HG03039 (cell line): ENCODE results near the gene COLEC12.

Experiments used
- ATAC-seq: cut with Tn5 transposase; IDR thresholded peaks from one replicate; pipeline ENCODE4 v1.9.1; 2021; ENCODE audit warnings: mild to moderate bottlenecking, moderate library complexity; ENCODE audit not compliant: unreplicated experiment

Gene COLEC12

GRCh38 chr18:500632-501405 lies at the start of gene COLEC12:
COLEC12 (minus strand) TSS chr18:500701; CDS start chr18:500514, 187 bp downstream.
- ATAC-seq, result no peak

- ATAC-seq, result no peak
Measured at GRCh38 chr18:549967-550366, 49.5 kb upstream of the COLEC12 start.

- ATAC-seq, result no peak
Measured at GRCh38 chr18:543447-544078, 43.1 kb upstream of the COLEC12 start.

- no peak for ATAC-seq
Measured at GRCh38 chr18:533995-534601, 33.6 kb upstream of the COLEC12 start.

GRCh38 chr18:532632-533031 lies 32.1 kb upstream of the COLEC12 start:
- no peak for ATAC-seq

- no peak for ATAC-seq
Measured at GRCh38 chr18:532018-532417, 31.5 kb upstream of the COLEC12 start.

GRCh38 chr18:527146-527545 lies 26.6 kb upstream of the COLEC12 start:
- ATAC-seq, result no peak

- no peak for ATAC-seq
Measured at GRCh38 chr18:526681-527080, 26.2 kb upstream of the COLEC12 start.

- no peak for ATAC-seq
Measured at GRCh38 chr18:525036-525797, 24.7 kb upstream of the COLEC12 start.

GRCh38 chr18:524466-524865 lies 24.0 kb upstream of the COLEC12 start:
- no peak for ATAC-seq

- ATAC-seq, result no peak
Measured at GRCh38 chr18:523561-523960, 23.1 kb upstream of the COLEC12 start.

- ATAC-seq, result peak; percentile 92
Measured at GRCh38 chr18:519019-519879, 18.7 kb upstream of the COLEC12 start.

GRCh38 chr18:518081-518480 lies 17.6 kb upstream of the COLEC12 start:
- no peak for ATAC-seq

- no peak for ATAC-seq
Measured at GRCh38 chr18:515838-516237, 15.3 kb upstream of the COLEC12 start.

GRCh38 chr18:515156-515815 lies 14.8 kb upstream of the COLEC12 start:
- ATAC-seq, result no peak

- ATAC-seq, result no peak
Measured at GRCh38 chr18:513826-514530, 13.5 kb upstream of the COLEC12 start.

- ATAC-seq, result no peak
Measured at GRCh38 chr18:512957-513356, 12.5 kb upstream of the COLEC12 start.

- ATAC-seq, result no peak
Measured at GRCh38 chr18:508835-509234, 8.3 kb upstream of the COLEC12 start.

- no peak for ATAC-seq
Measured at GRCh38 chr18:507636-508035, 7.1 kb upstream of the COLEC12 start.
